Activated T-helper 2 cell treated with anti-CD3 and anti-CD28 coated beads, Interferon-gamma antibody, Interleukin-2, Interleukin-4, amounts not matched to agents 10 μg/mL and 5 μg/mL and 100 μg/mL, durations not matched to agents 14 hours and 24 hours and 36 hours (primary cell): ENCODE measurements around the gene PUS7. TPM values are rescaled to one million over a fixed set of nuclear protein-coding genes. Genes with fewer than 3 reads are reported as not detected.

Source experiments
- DNase-seq: peaks from one replicate; pipeline ENCODE4 v3.0.0; 2021; ENCODE audit warnings: low spot score
- H3K27ac Mint-ChIP-seq: one replicate; pipeline ENCODE4 v1.8.0; 2021; ENCODE audit warnings: mixed read lengths
- H3K27me3 Mint-ChIP-seq: one replicate; pipeline ENCODE4 v1.8.0; 2021; ENCODE audit warnings: low read depth, mixed read lengths
- H3K36me3 Mint-ChIP-seq: one replicate; pipeline ENCODE4 v1.8.0; 2021; ENCODE audit warnings: low read depth, mixed read lengths
- H3K4me1 Mint-ChIP-seq: one replicate; pipeline ENCODE4 v1.8.0; 2021; ENCODE audit warnings: low read depth, mixed read lengths
- H3K4me3 Mint-ChIP-seq: one replicate; pipeline ENCODE4 v1.8.0; 2021; ENCODE audit warnings: low read depth, mild to moderate bottlenecking, moderate library complexity, mixed read lengths
- H3K9me3 Mint-ChIP-seq: one replicate; pipeline ENCODE4 v1.8.0; 2021; ENCODE audit warnings: mixed read lengths
- intact Hi-C: fragments of 100-400 bp; cut with micrococcal nuclease; formaldehyde crosslinking; loops from one replicate; pipeline ENCODE4 v1.15.1; 2023
- total RNA-seq: library from RNA; stranded (reverse); gene quantifications from 2 replicates; pipeline ENCODE4 v1.2.3, GENCODE V29; 2022

The PUS7 gene
- total RNA-seq, 1 donor from 2014 or later = 44.4 TPM

DNA sequence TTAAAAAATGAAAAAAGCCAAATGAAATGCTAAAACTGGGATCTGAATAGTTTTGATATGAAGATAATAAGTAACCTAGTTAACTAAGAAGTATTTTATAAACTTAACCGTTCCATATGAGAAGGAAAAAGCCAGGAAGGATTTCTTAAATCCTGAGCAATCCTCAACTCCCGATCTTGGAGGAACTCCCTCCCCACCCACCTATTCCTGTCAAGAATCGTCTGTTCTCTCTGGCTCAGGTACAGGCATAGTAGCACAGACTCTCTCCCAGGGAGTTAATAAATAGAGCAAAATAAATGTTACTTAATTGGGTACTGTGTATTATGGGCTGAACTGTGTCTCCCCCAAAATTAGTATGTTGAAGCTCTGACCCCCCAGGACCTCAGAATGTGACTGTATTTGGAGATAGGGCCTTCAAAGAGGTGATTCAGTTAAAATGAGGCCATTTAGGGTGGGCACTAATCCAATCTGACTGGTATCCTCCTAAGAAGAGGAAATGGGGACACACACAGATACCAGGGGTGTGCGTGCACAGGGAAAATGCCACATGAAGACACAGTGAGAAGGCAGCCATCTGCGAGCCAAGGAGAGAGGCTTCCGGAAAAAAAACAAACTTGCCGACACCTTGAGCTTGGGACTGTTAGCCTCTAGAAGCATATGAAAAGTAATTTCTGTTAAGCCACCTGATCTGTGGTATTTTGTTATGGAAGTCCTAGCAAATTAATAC, 28.7 kb downstream of the PUS7 start:
- Mint-ChIP-seq H3K4me1 (peaks cover 3% of the 10 kb centered on the region), H3K36me3 (peaks cover 19% of the 10 kb centered on the region)

GRCh38 chr7:105489409-105489808, 32.7 kb downstream of the PUS7 start:
- Mint-ChIP-seq H3K27me3 (no peaks in the 10 kb centered on the region), H3K36me3 (peaks cover 35% of the 10 kb centered on the region), H3K4me3 (no peak overlapping the region), H3K9me3 (no peaks in the 10 kb centered on the region), H3K27ac (no peak overlapping the region), H3K4me1 (peaks cover 5% of the 10 kb centered on the region)
- no peak for DNase-seq
- intact Hi-C loops = no loop called here

More for the DNA sequence above, 28.7 kb downstream of the PUS7 start:
- Mint-ChIP-seq H3K27me3 (no peaks in the 10 kb centered on the region), H3K27ac (no peak overlapping the region), H3K4me3 (no peak overlapping the region), H3K9me3 (no peaks in the 10 kb centered on the region)
- intact Hi-C loops = no loop called here
- no peak for DNase-seq

- peaks cover 39% of the 10 kb centered on the region for H3K36me3 Mint-ChIP-seq
- no peak overlapping the region for H3K4me3 Mint-ChIP-seq
- intact Hi-C loops = no loop called here
- no peaks in the 10 kb centered on the region for H3K27me3 Mint-ChIP-seq
- H3K4me1 Mint-ChIP-seq = peaks cover 5% of the 10 kb centered on the region
- peak overlapping the region; percentile 33 for H3K27ac Mint-ChIP-seq
- H3K9me3 Mint-ChIP-seq = no peaks in the 10 kb centered on the region
- DNase-seq = no peak
Measured at GRCh38 chr7:105487579-105488571, 34.2 kb downstream of the PUS7 start.

GRCh38 chr7:105480931-105481330, 41.1 kb downstream of the PUS7 start:
- DNase-seq = no peak
- H3K27me3 Mint-ChIP-seq = no peaks in the 10 kb centered on the region
- H3K36me3 Mint-ChIP-seq = peaks cover 47% of the 10 kb centered on the region
- no peak overlapping the region for H3K27ac Mint-ChIP-seq
- no peaks in the 10 kb centered on the region for H3K9me3 Mint-ChIP-seq
- intact Hi-C loops = no loop called here
- no peak overlapping the region for H3K4me3 Mint-ChIP-seq
- peaks cover 6% of the 10 kb centered on the region for H3K4me1 Mint-ChIP-seq

DNA sequence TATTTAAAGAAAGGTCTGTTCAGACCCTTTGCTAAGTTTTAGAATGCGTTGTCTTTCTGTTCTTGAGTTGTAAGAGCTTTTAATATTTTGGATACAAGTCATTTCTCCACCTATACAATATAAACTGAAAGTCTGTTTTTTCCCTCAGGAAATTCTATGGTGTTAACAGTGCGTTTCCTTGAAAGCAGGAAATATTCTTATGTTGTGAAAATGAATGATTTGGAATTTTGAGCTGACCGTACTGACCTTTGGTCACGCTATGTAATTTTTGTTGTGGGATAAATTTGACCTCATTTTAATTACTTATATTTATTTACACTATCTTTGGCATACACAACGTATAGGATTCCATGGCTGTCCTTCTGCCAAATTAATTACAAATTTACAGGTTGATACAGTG, 43.5 kb downstream of the PUS7 start:
- no peak for DNase-seq
- Mint-ChIP-seq H3K27ac (no peak overlapping the region), H3K27me3 (no peaks in the 10 kb centered on the region), H3K36me3 (peaks cover 43% of the 10 kb centered on the region), H3K4me1 (peaks cover 6% of the 10 kb centered on the region), H3K9me3 (no peaks in the 10 kb centered on the region), H3K4me3 (no peak overlapping the region)
- intact Hi-C loops = no loop called here

DNA sequence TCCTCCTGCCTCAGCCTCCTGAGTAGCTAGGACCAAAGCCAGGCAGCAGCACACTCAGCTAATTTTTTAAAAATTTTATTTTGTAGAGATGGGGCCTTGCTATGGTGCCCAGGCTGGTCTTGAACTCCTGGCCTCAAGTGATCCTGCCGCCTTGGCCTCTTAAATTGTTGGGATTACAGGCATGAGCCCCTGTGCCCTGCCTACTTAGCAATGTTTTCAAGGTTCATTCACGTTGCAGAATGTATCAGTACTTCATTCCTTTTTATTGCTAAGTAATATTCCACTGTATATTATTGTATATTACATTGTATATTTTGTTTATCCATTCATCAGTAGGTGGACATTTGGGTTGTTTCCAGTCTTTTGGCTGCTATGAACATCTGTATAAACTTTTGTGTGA, 44.2 kb downstream of the PUS7 start:
- no peak for DNase-seq
- Mint-ChIP-seq H3K4me3 (no peak overlapping the region), H3K9me3 (no peaks in the 10 kb centered on the region), H3K4me1 (peaks cover 6% of the 10 kb centered on the region), H3K36me3 (peaks cover 43% of the 10 kb centered on the region), H3K27me3 (no peaks in the 10 kb centered on the region), H3K27ac (no peak overlapping the region)
- intact Hi-C loops = no loop called here

GRCh38 chr7:105474045-105474444, 48.0 kb downstream of the PUS7 start:
- DNase-seq = no peak
- Mint-ChIP-seq H3K27me3 (no peaks in the 10 kb centered on the region), H3K9me3 (no peaks in the 10 kb centered on the region), H3K4me1 (peaks cover 4% of the 10 kb centered on the region), H3K4me3 (no peak overlapping the region), H3K27ac (no peak overlapping the region), H3K36me3 (peaks cover 33% of the 10 kb centered on the region)
- intact Hi-C loops = no loop called here

DNA sequence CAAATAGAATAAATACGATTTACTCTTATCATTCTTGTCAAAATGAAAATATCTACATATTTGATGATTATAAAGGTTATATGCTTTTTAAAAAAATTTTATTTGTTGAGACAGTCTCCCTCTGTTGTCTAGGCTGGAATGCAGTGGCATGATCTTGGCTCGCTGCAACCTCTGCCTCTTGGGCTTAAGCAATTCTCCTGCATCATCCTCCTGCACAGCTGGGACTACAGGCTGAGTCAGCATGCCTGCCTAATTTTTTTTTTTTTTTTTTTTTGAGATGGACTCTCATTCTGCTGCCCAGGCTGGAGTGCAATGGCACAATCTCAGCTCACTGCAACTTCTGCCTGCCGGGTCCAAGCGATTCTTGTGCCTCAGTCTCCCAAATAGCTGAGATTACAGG, 48.9 kb downstream of the PUS7 start:
- Mint-ChIP-seq H3K36me3 (peaks cover 25% of the 10 kb centered on the region), H3K27ac (no peak overlapping the region), H3K4me3 (no peak overlapping the region), H3K4me1 (no peaks in the 10 kb centered on the region), H3K27me3 (no peaks in the 10 kb centered on the region), H3K9me3 (no peaks in the 10 kb centered on the region)
- intact Hi-C loops = no loop called here
- no peak for DNase-seq

DNA sequence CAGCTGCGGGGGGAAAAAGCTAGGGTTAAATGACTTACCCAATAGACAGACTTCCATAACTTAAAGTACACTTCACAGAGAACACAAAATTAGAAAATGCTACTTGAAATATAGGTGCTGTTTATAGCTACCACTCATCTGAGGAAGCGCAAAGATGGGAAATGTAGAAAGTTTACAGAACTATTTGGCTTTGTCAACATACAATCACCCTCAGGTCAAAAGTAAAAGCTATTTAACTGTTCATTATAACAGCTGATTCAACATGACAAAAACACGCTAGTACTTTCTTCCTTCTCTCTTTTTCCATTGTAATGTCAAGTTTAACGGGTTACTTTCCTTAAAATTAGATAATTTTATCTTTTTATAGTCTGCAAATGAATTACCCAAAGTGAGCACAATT, 51.2 kb downstream of the PUS7 start:
- Mint-ChIP-seq H3K27me3 (no peaks in the 10 kb centered on the region), H3K4me3 (no peak overlapping the region), H3K27ac (no peak overlapping the region), H3K4me1 (no peaks in the 10 kb centered on the region), H3K9me3 (no peaks in the 10 kb centered on the region), H3K36me3 (peaks cover 20% of the 10 kb centered on the region)
- DNase-seq = no peak
- intact Hi-C loops = no loop called here

GRCh38 chr7:105470090-105470489, 52.0 kb downstream of the PUS7 start:
- no peak overlapping the region for H3K4me3 Mint-ChIP-seq
- peaks cover 15% of the 10 kb centered on the region for H3K36me3 Mint-ChIP-seq
- no peak for DNase-seq
- no peaks in the 10 kb centered on the region for H3K27me3 Mint-ChIP-seq
- no peaks in the 10 kb centered on the region for H3K9me3 Mint-ChIP-seq
- intact Hi-C loops = no loop called here
- no peak overlapping the region for H3K27ac Mint-ChIP-seq
- H3K4me1 Mint-ChIP-seq = no peaks in the 10 kb centered on the region

GRCh38 chr7:105462765-105463420, 59.2 kb downstream of the PUS7 start:
- Mint-ChIP-seq H3K9me3 (no peaks in the 10 kb centered on the region), H3K27ac (no peak overlapping the region), H3K4me3 (no peak overlapping the region), H3K27me3 (no peaks in the 10 kb centered on the region), H3K4me1 (no peaks in the 10 kb centered on the region), H3K36me3 (peaks cover 20% of the 10 kb centered on the region)
- intact Hi-C loops = no loop called here
- no peak for DNase-seq

GRCh38 chr7:105461518-105461917, 60.6 kb downstream of the PUS7 start:
- H3K4me3 Mint-ChIP-seq = no peak overlapping the region
- no peaks in the 10 kb centered on the region for H3K9me3 Mint-ChIP-seq
- no peak overlapping the region for H3K27ac Mint-ChIP-seq
- H3K27me3 Mint-ChIP-seq = no peaks in the 10 kb centered on the region
- H3K36me3 Mint-ChIP-seq = peaks cover 23% of the 10 kb centered on the region
- H3K4me1 Mint-ChIP-seq = no peaks in the 10 kb centered on the region
- no peak for DNase-seq
- intact Hi-C loops = no loop called here
